ENCODE results near the gene SEC24C. TPM values are rescaled to one million over a fixed set of nuclear protein-coding genes. Genes with fewer than 3 reads are reported as not detected.

SEC24C gene
- total RNA-seq, result 52.1 and 56.5 TPM in 2 replicates

DNA sequence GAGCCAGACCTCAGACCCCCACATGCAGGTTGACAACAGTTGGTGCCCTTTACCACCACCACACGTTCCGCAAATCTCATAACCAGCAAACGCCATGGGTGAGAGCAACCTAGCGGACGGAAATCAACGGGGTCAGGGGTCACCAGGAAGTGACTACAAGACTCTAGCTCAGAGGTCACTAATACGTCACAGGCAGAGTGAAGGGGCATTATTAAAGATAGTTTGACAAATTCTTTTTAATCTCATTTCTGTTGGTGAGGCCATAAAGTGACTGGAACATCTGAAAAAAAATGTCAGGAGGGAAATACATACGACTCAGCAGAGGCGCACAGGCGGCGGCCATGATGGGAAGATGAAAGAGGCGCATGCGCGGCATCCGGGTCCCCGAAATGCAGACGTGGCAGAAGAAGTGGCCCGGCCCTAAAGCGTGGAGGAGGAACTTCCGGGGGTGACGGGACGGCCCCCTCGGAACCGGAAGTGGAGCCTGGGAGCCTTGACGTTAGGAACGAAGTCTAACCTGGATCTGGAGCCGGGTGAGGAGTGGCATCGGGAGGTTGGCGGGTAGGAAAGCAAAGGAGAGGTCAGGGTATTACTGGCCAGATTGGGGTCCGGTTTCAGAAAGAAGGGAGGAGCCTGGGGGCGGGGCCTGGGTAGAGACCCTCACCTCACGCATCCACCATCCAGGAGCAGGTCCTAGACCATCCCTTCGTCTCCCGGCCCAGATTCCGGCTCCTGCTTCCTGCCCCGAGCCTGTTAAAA is at the start of gene SEC24C:
Gene SEC24C, plus strand, starts transcription at position 468 of the 759 bp plus-strand sequence. CDS start 2,461 bp downstream, outside the sequence.

DNA sequence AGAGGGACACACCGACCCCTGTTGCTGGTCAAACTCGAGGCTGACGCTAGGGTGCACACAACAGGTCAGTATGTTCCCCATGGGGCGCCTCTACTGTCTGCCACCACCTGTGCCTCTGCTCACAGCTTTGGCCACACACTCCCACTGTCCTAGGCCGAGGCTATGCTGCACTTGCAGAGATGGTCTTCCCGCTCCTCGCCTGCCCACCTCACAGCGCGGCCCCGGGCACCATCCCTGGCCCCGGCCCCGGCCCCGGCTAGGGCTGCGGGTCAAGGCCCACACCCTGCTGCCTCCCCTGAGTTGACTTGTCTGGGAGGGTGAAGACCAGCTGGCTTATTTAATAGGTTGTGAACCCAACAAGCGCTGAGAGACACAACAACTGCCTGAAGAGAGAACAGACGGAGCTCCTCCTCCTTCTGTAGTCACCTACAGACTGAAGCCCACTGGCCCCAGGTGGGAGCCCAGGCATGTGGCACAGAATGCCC is 46.5 kb upstream of the SEC24C start, which contains the start of gene AGAP5:
Gene AGAP5, minus strand, starts transcription at position 435 of the 485 bp plus-strand sequence. Its CDS starts 354 bp downstream, at position 81.

GRCh38 chr10:73781879-73782748 is 37.9 kb downstream of the SEC24C start, which contains the start of gene CHCHD1:
CHCHD1 (plus strand) TSS chr10:73782048; CDS start chr10:73782076, 28 bp downstream.

GRCh38 chr10:73785211-73785720 is 41.1 kb downstream of the SEC24C start, which contains the start of gene ZSWIM8:
ZSWIM8 (plus strand) TSS chr10:73785606; CDS start chr10:73785879, 273 bp downstream.

Other genes starting within 250 kb of the SEC24C start
- gene PPP3CB, start 248.3 kb upstream of the SEC24C start, total RNA-seq, result 13.8 and 14.6 TPM in 2 replicates
- gene USP54, start 153.0 kb upstream of the SEC24C start, total RNA-seq, result 5.2 and 7.8 TPM in 2 replicates
- not detected in 2 replicates for gene MYOZ1, start 102.9 kb upstream of the SEC24C start, total RNA-seq
- not detected in 2 replicates for gene SYNPO2L, start 88.3 kb upstream of the SEC24C start, total RNA-seq
- gene AGAP5, start 46.3 kb upstream of the SEC24C start, total RNA-seq, result 1.1 and 1.6 TPM in 2 replicates
- gene CHCHD1, start 37.7 kb downstream of the SEC24C start, total RNA-seq, result 32.8 and 37.4 TPM in 2 replicates
- gene ZSWIM8, start 41.2 kb downstream of the SEC24C start, total RNA-seq, result 27.6 and 29.0 TPM in 2 replicates
- gene NDST2, start 67.2 kb downstream of the SEC24C start, total RNA-seq, result 8.4 and 31.2 TPM in 2 replicates
- gene CAMK2G, start 130.2 kb downstream of the SEC24C start, total RNA-seq, result 22.4 and 22.5 TPM in 2 replicates
- gene PLAU, start 166.8 kb downstream of the SEC24C start, total RNA-seq, result 26.6 and 48.6 TPM in 2 replicates

Data from epithelial cell of umbilical artery (primary cell).